Activated CD4-positive, alpha-beta memory T cell treated with anti-CD3 and anti-CD28 coated beads for 36 hours (primary cell): ENCODE data around the gene MTM1. TPM values are rescaled to one million over a fixed set of nuclear protein-coding genes. Genes with fewer than 3 reads are reported as not detected.

Source experiments
- CTCF ChIA-PET: fragments of 350-600 bp; sonication (Branson Sonifier 250); formaldehyde crosslinking; loops from one replicate; lab custom pipeline; 2021; ENCODE audit warnings: antibody characterized with exemption, inconsistent platforms; lab: Charles Lee
- POLR2A ChIA-PET: fragments of 350-600 bp; sonication (Branson Sonifier 250); formaldehyde crosslinking; loops from one replicate; lab custom pipeline; 2021; ENCODE audit warnings: antibody characterized with exemption; lab: Charles Lee
- DNase-seq: peaks from one replicate; pipeline ENCODE4 v3.0.0-alpha.2; 2020
- H3K27ac Mint-ChIP-seq: one replicate; pipeline ENCODE4 v1.8.0; 2021; ENCODE audit warnings: mixed read lengths
- H3K27me3 Mint-ChIP-seq: one replicate; pipeline ENCODE4 v1.8.0; 2021; ENCODE audit warnings: mixed read lengths
- H3K36me3 Mint-ChIP-seq: one replicate; pipeline ENCODE4 v1.8.0; 2021; ENCODE audit warnings: mixed read lengths
- H3K4me1 Mint-ChIP-seq: one replicate; pipeline ENCODE4 v1.8.0; 2021; ENCODE audit warnings: low read depth, mixed read lengths
- H3K4me3 Mint-ChIP-seq: one replicate; pipeline ENCODE4 v1.8.0; 2021; ENCODE audit warnings: mild to moderate bottlenecking, mixed read lengths
- H3K9me3 Mint-ChIP-seq: one replicate; pipeline ENCODE4 v1.8.0; 2021; ENCODE audit warnings: mixed read lengths
- intact Hi-C: fragments of 100-400 bp; cut with micrococcal nuclease; formaldehyde crosslinking; loops from one replicate; pipeline ENCODE4 v1.15.1; 2023
- total RNA-seq, 2 experiments: library from RNA; stranded (reverse); gene quantifications; one replicate each; pipeline ENCODE4 v1.2.3, GENCODE V29; 2021

The MTM1 gene
- total RNA-seq, 2 experiments from 2014 or later: 24.4 to 24.6 TPM

DNA sequence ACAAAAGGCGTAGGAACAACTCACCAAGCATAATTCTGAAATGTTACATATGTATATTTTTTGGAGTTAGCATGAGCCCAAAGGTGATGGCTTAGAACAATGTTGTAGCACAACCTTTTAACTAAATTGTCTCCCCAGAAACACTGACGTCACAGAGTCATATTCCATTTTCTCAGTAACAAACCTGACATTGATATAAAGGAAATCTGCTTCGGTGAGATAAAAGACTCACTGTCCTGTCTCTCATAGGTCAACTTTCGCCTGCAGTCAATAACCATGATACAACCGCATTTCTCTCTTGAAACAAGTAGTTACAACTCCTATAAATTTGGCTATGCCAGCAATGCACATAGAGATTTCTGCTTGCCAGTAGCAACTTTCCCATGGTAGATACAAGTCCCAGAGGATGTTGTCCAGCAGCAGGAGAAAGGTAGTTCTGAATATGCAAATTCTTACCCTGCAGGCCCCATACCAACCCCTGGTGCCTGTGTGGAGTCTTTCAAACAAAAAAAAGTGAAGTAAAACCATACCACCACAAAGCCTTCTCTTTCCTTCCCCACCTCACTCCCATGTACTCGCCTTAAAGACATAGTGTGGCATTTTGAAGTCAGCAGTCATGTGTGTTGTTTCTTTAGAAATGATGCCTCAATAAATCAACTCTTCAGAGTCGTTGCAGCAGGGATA lies 47.9 kb downstream of the MTM1 start:
- CTCF ChIA-PET: interaction anchor here (0.6 kb wide), 1 partner anchor 787 kb away, joined by 3 read pairs; no protein-coding TSS in a partner anchor
- Mint-ChIP-seq H3K4me3 (no peak overlapping the region), H3K4me1 (peaks cover 3% of the 10 kb centered on the region), H3K27ac (no peak overlapping the region), H3K27me3 (no peaks in the 10 kb centered on the region), H3K9me3 (no peaks in the 10 kb centered on the region), H3K36me3 (peaks cover 14% of the 10 kb centered on the region)
- POLR2A ChIA-PET: no interaction called here
- DNase-seq: no peak
- intact Hi-C loops: no loop called here

DNA sequence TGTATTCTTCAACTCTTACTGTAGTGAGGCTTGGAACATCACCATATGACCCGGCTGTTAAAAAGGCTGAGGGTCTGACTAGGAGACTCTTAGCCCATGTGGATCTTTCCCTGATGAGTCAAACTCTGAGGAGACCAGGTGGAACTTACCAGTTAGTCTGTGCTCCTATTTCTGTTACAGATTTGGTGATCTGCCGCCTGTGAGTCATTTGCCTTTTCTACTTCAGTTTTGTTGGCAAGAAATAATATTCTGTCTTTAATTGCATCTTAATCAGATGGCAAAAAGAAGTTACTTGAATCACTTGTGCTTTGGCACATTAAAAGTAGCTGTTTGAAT lies 48.4 kb downstream of the MTM1 start:
- peaks cover 8% of the 10 kb centered on the region for H3K4me1 Mint-ChIP-seq
- no peaks in the 10 kb centered on the region for H3K9me3 Mint-ChIP-seq
- ChIA-PET POLR2A (no interaction called here), CTCF (no interaction called here)
- no peaks in the 10 kb centered on the region for H3K27me3 Mint-ChIP-seq
- no peak overlapping the region for H3K27ac Mint-ChIP-seq
- DNase-seq: no peak
- H3K4me3 Mint-ChIP-seq: no peak overlapping the region
- peaks cover 16% of the 10 kb centered on the region for H3K36me3 Mint-ChIP-seq
- intact Hi-C loops: no loop called here

DNA sequence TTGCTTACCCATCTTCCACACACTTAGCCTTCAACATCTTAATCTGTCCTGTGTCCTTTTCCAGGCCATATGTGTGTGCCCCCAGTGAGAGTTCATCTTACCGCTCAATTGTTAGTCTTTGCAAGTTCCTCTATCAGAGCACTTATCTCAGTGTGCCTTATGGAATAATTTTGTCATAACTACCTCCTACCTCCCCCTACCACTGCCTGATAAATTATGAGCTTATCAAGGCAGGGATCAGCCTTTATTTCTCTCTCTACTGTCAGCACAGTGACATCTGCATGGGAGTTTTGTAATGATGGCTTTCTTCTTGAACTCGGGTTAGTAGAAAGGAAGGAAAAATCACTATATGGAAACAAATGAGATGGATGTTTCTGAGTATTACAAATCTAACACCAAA lies 53.2 kb downstream of the MTM1 start:
- H3K36me3 Mint-ChIP-seq: peaks cover 13% of the 10 kb centered on the region

DNA sequence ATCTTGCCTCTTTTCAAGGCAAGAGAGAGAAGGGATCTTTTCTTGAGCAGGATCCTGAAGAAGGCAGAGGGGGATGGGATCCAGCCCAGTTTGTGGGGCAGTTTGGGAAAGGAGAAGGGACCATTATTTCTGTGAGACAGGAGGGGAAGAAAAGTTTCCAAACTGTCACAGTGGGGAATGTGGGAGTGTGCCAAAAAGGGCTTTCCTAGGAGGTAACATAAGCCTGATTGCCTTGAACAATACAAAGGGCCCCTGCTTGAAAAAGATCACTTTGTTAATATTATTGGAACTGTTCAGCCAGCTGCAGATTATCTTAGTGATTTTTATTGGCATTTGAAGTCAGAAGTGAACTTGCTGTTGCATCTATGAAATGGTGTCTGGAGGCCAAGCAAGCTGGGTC lies 55.2 kb downstream of the MTM1 start:
- Mint-ChIP-seq H3K9me3 (no peaks in the 10 kb centered on the region), H3K27ac (no peak overlapping the region), H3K36me3 (peaks cover 17% of the 10 kb centered on the region), H3K4me1 (peaks cover 18% of the 10 kb centered on the region), H3K27me3 (no peaks in the 10 kb centered on the region), H3K4me3 (no peak overlapping the region)
- no peak for DNase-seq
- ChIA-PET CTCF (no interaction called here), POLR2A (no interaction called here)
- intact Hi-C loops: no loop called here

More for the DNA sequence above, 53.2 kb downstream of the MTM1 start:
- Mint-ChIP-seq H3K27ac (peak overlapping the region; percentile 3), H3K9me3 (no peaks in the 10 kb centered on the region), H3K4me1 (peaks cover 15% of the 10 kb centered on the region), H3K27me3 (no peaks in the 10 kb centered on the region), H3K4me3 (no peak overlapping the region)
- CTCF ChIA-PET: no interaction called here
- POLR2A ChIA-PET: no interaction called here
- intact Hi-C loops: no loop called here
- DNase-seq: no peak

DNA sequence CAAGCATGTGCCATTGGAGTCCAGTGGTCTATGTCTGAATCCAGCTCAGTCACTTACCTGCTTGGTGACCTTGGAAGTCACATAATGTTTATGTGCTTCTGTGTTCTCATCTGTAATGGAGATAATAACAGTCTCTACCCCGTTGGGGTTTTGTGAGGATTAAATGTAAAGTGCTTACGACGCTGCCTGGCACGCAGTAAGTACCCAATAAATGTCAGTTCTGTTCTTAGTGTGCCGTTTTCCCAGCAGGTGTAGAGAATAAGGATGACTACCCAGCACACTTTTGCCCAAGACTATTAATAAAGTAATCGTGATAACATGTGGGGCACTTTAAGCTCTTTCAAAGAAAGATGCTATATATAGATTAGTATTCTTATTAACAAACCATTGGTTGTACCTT lies 56.7 kb downstream of the MTM1 start:
- no peaks in the 10 kb centered on the region for H3K27me3 Mint-ChIP-seq
- CTCF ChIA-PET: no interaction called here
- intact Hi-C loops: no loop called here

DNA sequence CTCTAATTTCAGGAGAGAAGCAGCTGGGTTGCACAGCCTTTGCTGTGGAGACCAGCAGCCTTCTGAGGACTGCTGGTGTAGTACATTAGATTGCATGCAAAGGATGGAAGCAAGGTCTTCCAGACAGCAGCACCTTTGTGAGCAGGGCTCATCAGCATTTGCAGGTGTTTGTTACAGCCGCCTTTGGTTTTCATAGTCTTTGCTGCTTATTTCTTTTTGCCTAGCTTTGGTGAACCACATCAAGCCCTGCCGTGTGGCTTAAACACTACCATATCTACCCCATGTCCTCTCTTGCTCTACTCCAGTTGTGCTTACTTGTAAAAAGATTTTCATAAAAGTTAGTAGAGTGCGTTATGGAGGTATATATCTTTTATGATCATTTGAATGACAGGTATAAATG lies 57.5 kb downstream of the MTM1 start:
- Mint-ChIP-seq H3K27me3 (no peaks in the 10 kb centered on the region), H3K4me1 (peaks cover 18% of the 10 kb centered on the region), H3K4me3 (no peak overlapping the region), H3K36me3 (peaks cover 19% of the 10 kb centered on the region), H3K27ac (no peak overlapping the region), H3K9me3 (no peaks in the 10 kb centered on the region)
- POLR2A ChIA-PET: no interaction called here
- no peak for DNase-seq
- intact Hi-C loops: no loop called here
- CTCF ChIA-PET: no interaction called here

More for the DNA sequence above, 56.7 kb downstream of the MTM1 start:
- DNase-seq: no peak
- Mint-ChIP-seq H3K36me3 (peaks cover 21% of the 10 kb centered on the region), H3K27ac (no peak overlapping the region), H3K4me3 (no peak overlapping the region), H3K4me1 (peaks cover 18% of the 10 kb centered on the region), H3K9me3 (no peaks in the 10 kb centered on the region)
- POLR2A ChIA-PET: no interaction called here

DNA sequence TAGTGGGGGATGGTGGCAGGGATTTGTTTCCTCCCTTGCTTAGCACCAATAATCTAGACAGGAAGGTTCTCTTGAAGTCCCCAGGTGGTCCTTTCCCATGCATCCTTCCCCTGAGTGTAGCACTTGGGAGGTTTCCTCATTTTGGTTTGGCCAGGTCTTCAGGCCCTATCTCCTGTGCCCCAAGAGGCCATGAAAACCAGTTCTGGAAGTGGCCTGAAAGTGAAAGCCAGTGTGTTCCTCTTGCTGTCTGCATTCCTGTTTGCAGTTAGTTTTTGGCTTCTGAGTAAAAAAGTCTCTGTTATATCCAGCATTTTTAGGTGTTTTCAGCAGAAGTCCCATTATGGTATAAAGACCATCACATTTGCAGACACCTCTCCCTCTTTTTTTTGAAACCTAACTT lies 59.5 kb downstream of the MTM1 start:
- H3K4me3 Mint-ChIP-seq: no peak overlapping the region
- no peaks in the 10 kb centered on the region for H3K9me3 Mint-ChIP-seq
- no peak overlapping the region for H3K27ac Mint-ChIP-seq
- DNase-seq: no peak
- intact Hi-C loops: no loop called here
- peaks cover 19% of the 10 kb centered on the region for H3K36me3 Mint-ChIP-seq
- peaks cover 3% of the 10 kb centered on the region for H3K4me1 Mint-ChIP-seq
- ChIA-PET CTCF (no interaction called here), POLR2A (no interaction called here)
- no peaks in the 10 kb centered on the region for H3K27me3 Mint-ChIP-seq

DNA sequence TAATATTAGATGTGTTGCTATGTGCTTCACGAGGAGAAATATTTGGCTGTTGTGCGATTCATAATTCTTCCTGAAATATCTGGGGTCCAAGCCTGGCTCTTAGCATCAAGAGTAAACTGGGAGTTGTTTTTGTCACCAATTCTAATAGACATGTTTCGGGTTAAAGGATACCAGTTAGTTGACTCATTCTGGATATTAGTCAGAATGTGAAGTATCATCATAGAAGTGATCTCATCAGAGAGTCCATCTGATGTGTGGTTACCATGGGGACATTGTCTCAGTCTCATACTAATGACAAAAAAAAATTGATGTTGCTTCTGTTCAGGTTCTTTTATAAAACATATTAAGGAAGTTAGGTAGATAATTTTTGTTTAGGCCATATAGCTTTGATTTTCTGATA lies 67.5 kb downstream of the MTM1 start:
- DNase-seq: no peak
- intact Hi-C loops: loop anchor here (1.0 kb wide), 1 partner anchor 61 kb away; no protein-coding TSS in a partner anchor
- CTCF ChIA-PET: interaction anchor here (0.7 to 1.7 kb wide), 2 partner anchors 9 to 65 kb away, joined by 3 to 5 read pairs; no protein-coding TSS in a partner anchor
- peaks cover 13% of the 10 kb centered on the region for H3K4me1 Mint-ChIP-seq
- H3K27me3 Mint-ChIP-seq: no peaks in the 10 kb centered on the region
- POLR2A ChIA-PET: no interaction called here
- peaks cover 18% of the 10 kb centered on the region for H3K36me3 Mint-ChIP-seq
- H3K4me3 Mint-ChIP-seq: no peak overlapping the region
- no peaks in the 10 kb centered on the region for H3K9me3 Mint-ChIP-seq
- peak overlapping the region; percentile 36 for H3K27ac Mint-ChIP-seq

DNA sequence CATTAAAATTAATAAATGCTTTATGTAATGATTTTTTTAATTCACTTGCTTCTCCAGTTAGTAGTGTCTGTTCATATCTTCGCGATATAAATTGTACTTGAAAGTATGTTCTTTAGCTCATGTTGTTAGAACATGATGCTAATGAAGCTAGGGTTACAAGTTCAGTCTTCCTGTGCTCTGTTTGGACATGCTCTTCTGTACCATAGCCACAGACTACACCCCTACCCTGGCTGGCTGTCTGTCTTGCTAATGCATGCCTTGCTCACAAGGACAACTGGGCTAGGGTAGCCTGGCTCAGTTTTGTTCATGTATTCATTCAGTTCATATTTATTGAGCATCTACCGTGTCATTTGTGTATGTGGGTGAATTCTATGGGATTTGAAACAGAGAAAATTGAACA lies 74.0 kb downstream of the MTM1 start:
- peaks cover 8% of the 10 kb centered on the region for H3K4me1 Mint-ChIP-seq
- intact Hi-C loops: no loop called here
- DNase-seq: no peak
- CTCF ChIA-PET: interaction anchor here (1.1 kb wide), 1 partner anchor 41 kb away, joined by 3 read pairs; no protein-coding TSS in a partner anchor
- H3K9me3 Mint-ChIP-seq: no peaks in the 10 kb centered on the region
- no peaks in the 10 kb centered on the region for H3K27me3 Mint-ChIP-seq
- H3K36me3 Mint-ChIP-seq: peaks cover 28% of the 10 kb centered on the region
- POLR2A ChIA-PET: no interaction called here
- no peak overlapping the region for H3K4me3 Mint-ChIP-seq
- no peak overlapping the region for H3K27ac Mint-ChIP-seq

DNA sequence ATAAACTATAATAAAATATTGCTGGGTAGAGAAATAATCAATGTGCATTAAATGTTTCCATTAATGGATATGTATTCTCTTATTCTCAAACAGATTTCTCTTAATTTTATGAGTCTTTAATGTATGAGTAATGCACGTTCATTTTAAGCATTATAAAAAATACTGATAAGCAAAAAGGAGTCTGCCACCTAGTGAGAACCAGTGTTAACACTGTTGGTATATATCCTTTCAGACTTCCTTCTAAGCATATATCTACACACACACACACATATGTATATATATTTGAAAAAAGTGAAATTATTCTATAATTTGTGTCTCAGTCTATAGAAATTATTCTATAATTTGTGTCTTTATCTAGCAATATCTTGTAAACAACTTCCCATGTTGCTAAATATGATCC lies 74.8 kb downstream of the MTM1 start:
- H3K27me3 Mint-ChIP-seq: no peaks in the 10 kb centered on the region
- DNase-seq: no peak
- POLR2A ChIA-PET: no interaction called here
- H3K9me3 Mint-ChIP-seq: no peaks in the 10 kb centered on the region
- H3K27ac Mint-ChIP-seq: no peak overlapping the region
- H3K36me3 Mint-ChIP-seq: peaks cover 23% of the 10 kb centered on the region
- H3K4me3 Mint-ChIP-seq: no peak overlapping the region
- intact Hi-C loops: no loop called here
- peaks cover 6% of the 10 kb centered on the region for H3K4me1 Mint-ChIP-seq
- CTCF ChIA-PET: no interaction called here

DNA sequence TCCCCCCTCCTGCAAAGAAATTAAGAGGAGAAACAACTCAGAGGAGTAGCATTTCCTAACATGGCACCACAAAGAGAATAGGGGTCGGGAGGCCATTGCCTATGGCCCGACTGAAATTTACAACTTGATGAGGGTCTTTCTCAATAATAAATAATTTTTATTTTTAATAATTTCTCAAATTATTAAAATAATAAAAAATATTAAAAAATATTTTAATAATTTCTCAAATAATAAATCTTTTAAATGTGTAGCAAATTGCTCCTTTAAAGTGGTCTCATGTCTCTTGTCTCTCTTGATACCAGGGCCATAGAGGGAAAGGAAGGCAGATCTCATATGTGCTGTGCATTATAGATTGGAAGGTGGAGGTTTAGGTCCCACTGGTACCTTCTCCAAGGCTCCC lies 75.5 kb downstream of the MTM1 start:
- Mint-ChIP-seq H3K9me3 (no peaks in the 10 kb centered on the region), H3K4me3 (no peak overlapping the region), H3K27ac (no peak overlapping the region), H3K4me1 (peaks cover 10% of the 10 kb centered on the region), H3K27me3 (no peaks in the 10 kb centered on the region), H3K36me3 (peaks cover 21% of the 10 kb centered on the region)
- CTCF ChIA-PET: interaction anchor here (1.4 kb wide), 1 partner anchor 8 kb away, joined by 3 read pairs; no protein-coding TSS in a partner anchor
- intact Hi-C loops: no loop called here
- no peak for DNase-seq
- POLR2A ChIA-PET: no interaction called here

DNA sequence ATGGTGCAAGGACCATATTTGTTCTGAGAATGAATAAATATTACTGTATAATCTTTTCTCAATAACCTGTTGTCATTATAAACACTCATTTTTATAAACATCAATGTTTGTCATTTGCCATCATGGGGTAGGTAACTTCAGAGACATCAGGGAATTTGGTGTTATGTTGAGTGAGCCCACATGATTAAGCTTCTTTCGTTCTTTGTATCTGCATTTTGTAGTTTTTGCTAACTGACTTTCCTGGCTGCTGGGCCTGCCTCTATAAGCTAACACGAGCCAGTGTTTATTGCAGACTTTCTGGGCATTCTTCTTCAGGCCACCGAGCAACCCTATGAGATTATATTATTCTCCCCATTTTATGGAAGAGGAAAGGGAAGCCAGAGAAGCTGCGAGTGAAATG lies 76.0 kb downstream of the MTM1 start:
- Mint-ChIP-seq H3K9me3 (no peaks in the 10 kb centered on the region), H3K4me3 (no peak overlapping the region), H3K27ac (no peak overlapping the region), H3K36me3 (peaks cover 21% of the 10 kb centered on the region), H3K27me3 (no peaks in the 10 kb centered on the region), H3K4me1 (peaks cover 15% of the 10 kb centered on the region)
- intact Hi-C loops: no loop called here
- no peak for DNase-seq
- ChIA-PET POLR2A (no interaction called here), CTCF (interaction anchor here (1.4 kb wide), 1 partner anchor 8 kb away, joined by 3 read pairs; no protein-coding TSS in a partner anchor)

DNA sequence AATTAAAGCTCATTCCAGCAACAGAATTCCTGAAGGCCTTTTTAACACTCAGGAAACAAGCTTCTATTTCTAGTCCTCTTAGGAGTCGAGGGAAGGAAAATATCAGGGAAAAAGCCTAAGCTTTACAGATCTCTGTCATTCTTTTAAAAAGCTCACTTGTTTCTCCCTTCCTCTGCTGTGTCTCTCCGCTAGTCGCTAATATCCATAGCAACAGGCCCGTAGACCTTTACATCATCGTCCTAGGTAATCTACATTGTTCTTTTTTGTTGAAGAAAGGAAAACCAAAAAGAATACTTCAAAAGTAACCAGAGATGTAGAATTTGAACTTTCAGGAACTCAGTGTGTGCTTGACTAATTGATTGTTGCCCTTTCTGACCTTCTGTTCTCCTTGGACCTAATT lies 78.9 kb downstream of the MTM1 start:
- Mint-ChIP-seq H3K4me1 (peaks cover 21% of the 10 kb centered on the region), H3K27me3 (no peaks in the 10 kb centered on the region), H3K36me3 (peaks cover 22% of the 10 kb centered on the region), H3K27ac (no peak overlapping the region), H3K4me3 (no peak overlapping the region), H3K9me3 (no peaks in the 10 kb centered on the region)
- CTCF ChIA-PET: interaction anchor here (1.4 kb wide), 1 partner anchor 36 kb away, joined by 5 read pairs; no protein-coding TSS in a partner anchor
- no peak for DNase-seq
- POLR2A ChIA-PET: no interaction called here
- intact Hi-C loops: no loop called here
